Astrocyte of the cerebellum (primary cell): ENCODE measurements around the gene PTTG2.
"Not testable (repeated sequence)": the region's sequence is repeated elsewhere in the genome, so short reads cannot be mapped to it uniquely, and the experiment has no call there.

ENCODE experiments used
- DNase-seq: peaks from one replicate; pipeline ENCODE4 v3.0.0-alpha.2; 2011; ENCODE audit warnings: low read depth
- H3K4me3 ChIP-seq: 2 replicates; pipeline ENCODE4 v1.5.1; 2011; ENCODE audit warnings: mild to moderate bottlenecking, low read depth, low read length, moderate library complexity
- CTCF ChIP-seq: IDR thresholded peaks from 2 replicates; pipeline ENCODE4 v1.5.1; 2012; ENCODE audit warnings: low read length, low read depth, moderate library complexity, mild to moderate bottlenecking; ENCODE audit errors: missing control alignments
- in situ Hi-C: cut with HindIII; loops from 2 replicates; pipeline ENCODE4 v1.10.0; 2017; ENCODE audit warnings: low sequenced_read_pairs

The PTTG2 gene

DNA sequence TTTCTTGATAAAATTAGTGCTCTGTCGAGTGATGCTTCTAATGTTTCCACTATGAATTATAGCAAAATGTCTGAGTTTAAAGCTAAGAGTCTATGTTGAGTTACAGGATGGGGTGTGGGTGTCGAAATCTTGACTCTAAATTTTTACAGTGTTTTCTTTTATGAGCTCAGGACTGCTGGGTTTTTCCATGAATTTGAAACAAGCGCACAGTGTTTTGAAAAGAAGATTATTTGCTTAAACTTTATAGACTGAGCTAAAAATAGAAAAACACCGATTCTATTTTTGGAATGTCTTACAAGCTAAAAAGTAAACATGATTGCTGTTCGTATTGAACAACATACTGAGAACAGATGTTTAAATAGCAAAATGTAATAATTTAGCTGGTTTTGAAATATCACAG, 7.5 kb downstream of the PTTG2 start:
- no peak for DNase-seq
- no peak for TF ChIP-seq CTCF
- no peak overlapping the region for H3K4me3 ChIP-seq

GRCh38 chr4:37968747-37969146, 8.5 kb downstream of the PTTG2 start:
- TF ChIP-seq CTCF: no peak
- in situ Hi-C loops: no loop called here
- no peak for DNase-seq
- no peak overlapping the region for H3K4me3 ChIP-seq

More for the DNA sequence above, 7.5 kb downstream of the PTTG2 start:
- in situ Hi-C loops: no loop called here

DNA sequence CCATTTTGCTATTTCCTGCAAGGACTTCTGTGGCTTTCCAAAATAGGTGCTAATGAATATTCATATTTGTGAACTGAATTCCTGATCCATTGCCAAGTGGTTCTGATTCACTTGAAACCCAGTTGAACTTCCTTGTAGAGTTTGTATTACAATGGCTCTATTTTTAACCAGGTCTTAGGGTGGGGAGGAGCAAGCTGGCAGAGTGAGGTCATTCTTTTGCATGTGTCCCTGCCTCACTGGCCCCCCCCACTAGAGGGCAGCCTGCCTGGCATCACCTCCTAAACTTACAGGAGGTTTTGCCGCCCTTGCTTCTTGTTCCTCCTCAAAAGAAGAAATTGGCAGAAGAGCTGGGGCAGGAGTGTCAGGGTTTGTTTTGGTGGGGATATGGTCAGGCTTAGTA, 10.5 kb downstream of the PTTG2 start:
- in situ Hi-C loops: no loop called here
- H3K4me3 ChIP-seq: no peak overlapping the region
- DNase-seq: no peak
- TF ChIP-seq CTCF: peak; percentile 49

DNA sequence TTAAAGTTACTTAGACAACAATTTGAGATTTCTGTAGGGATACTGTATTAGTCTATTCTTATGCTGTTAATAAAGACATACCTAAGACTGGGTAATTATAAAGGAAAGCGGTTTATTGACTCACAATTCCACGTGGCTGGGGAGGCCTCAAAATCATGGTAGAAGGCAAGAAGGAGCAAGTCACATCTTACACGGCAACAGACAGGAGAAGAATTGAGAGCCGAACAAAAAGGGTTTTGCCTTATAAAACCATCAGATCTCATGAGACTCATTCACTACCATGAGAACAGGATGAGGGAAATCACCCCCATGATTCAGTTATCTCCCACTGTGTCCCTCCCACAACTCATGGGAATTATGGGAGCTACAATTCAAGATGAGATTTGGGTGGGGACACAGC, 11.0 kb downstream of the PTTG2 start:
- no peak for TF ChIP-seq CTCF
- in situ Hi-C loops: no loop called here

DNA sequence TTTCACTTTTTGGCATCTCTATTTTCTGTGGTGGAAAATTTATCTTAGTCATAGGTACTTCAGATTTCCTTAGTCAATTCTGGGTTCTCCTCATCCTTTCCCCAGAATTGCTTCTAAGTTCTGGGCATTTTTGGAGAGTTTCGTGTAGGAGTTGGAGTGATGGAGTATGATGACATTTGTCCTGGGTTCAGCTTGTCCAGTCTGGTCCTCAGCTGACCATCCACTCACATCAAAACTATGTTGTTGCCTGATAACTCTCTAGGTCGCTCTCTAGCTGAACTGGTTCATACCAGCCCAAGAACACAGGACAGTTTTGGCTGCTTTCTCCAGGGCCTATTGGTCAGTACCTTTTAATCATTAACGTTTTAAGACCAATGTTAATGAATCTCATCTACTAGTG, 13.2 kb downstream of the PTTG2 start:
- in situ Hi-C loops: no loop called here
- no peak for DNase-seq
- H3K4me3 ChIP-seq: no peak overlapping the region
- TF ChIP-seq CTCF: no peak

More for the DNA sequence above, 11.0 kb downstream of the PTTG2 start:
- DNase-seq: no peak
- no peak overlapping the region for H3K4me3 ChIP-seq

DNA sequence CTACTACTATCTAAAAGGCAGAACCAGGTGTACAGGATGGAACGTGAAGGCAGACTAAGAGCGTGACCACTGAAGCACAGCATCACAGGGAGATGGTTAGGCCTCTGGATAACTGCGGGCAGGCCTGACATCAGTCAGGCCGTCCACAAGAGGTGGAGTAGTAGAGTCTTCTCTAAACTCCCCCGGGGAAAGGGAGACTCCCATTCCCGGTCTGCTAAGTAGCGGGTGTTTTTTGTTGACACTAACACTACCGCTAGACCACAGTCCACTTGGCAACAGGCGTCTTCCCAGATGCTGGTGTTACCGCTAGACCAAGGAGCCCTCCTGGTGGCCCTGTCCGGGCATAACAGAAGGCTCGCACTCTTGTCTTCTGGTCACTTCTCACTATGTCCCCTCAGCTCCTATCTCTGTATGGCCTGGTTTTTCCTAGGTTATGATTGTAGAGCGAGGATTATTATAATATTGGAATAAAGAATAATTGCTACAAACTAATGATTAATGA, 15.2 kb downstream of the PTTG2 start:
- H3K4me3 ChIP-seq, DNase-seq, in situ Hi-C loops: not testable (repeated sequence)

- H3K4me3 ChIP-seq: peak overlapping the region; percentile 44
- no peak for DNase-seq
- TF ChIP-seq CTCF: no peak
- in situ Hi-C loops: no loop called here
These were observed 16.3 kb downstream of the PTTG2 start for GRCh38 chr4:37976507-37976906.
